HT-29 (cell line): ENCODE measurements around the gene SEBOX. TPM values are rescaled to one million over a fixed set of nuclear protein-coding genes. Genes with fewer than 3 reads are reported as not detected.
A peak's percentile ranks its signal among the peaks of the same experiment; 100 is the strongest.

Source experiments
- DNase-seq: peaks from one replicate; pipeline ENCODE4 v3.0.0-alpha.2; 2015; ENCODE audit warnings: low spot score
- total RNA-seq: library from RNA; depleted of rRNA; stranded (reverse); fragments of >200 nt; shearing (Covaris generic); gene quantifications from 2 replicates; pipeline ENCODE4 v1.2.3, GENCODE V29; 2014

The SEBOX gene
- total RNA-seq, 1 experiment from 2014 or later: not detected

DNA sequence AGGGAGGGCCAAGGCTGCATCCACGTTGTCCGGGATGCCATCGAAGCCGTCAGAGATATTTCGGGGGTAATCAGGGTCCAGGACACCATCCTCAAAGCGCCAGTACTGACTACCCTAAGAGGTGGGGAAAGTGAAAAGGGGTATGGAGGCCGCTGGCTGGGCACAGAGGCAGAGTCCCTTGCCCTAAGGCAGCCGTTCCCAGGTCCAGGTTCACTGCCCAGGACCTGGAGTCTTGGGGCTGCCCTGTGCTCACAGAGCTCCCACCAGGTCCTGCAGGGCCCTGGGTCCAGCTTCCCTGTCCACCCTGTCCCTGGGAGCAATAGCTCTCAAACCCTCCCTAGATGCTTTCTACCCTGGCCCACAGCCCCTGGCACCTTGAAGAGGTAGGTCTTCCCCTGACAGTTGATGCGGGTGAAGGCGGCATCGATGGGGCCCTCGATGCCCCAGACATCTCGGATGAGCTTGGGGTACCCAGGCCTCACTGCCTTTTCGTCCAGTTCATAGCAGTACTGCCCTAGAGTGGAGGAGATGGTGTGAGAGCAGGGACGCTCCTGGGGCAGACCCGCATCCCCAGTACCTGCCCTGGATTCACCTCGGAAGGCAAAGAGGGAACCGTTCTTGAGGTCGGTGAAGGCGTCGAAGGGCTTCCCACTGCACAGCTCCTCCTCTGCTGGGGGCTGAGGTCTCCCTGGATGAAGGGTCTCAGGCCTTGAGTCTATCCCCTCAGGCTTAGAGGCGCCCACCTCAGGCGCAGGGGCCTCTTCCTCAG lies 4.1 kb upstream of the SEBOX start:
- no peak for DNase-seq

DNA sequence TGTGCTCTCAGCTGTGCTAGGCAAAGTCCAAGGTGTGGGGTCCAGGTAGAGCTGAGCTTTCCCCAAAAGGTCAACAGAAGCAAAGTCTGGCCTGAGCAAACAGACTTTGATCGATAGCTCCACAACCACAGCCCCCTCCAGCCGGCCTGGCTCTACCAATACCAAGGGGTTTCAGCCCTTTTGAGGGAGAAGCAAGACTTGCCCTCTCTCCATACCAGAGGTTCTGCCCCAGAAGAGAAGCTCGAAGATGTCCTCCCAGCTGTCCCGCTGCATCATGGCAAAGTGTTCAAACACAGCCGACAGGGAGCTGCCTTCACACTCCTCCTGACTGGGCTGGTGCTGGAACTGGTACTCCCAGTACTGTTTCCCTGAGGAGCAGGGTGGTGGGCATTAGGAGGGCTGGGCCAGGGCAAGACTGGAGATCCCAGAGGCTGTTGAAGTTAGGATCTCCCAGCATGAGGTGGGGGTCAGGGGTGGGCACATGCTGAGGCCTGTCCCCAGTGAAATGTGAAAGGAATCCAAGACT lies 3.4 kb upstream of the SEBOX start:
- DNase-seq: no peak

DNA sequence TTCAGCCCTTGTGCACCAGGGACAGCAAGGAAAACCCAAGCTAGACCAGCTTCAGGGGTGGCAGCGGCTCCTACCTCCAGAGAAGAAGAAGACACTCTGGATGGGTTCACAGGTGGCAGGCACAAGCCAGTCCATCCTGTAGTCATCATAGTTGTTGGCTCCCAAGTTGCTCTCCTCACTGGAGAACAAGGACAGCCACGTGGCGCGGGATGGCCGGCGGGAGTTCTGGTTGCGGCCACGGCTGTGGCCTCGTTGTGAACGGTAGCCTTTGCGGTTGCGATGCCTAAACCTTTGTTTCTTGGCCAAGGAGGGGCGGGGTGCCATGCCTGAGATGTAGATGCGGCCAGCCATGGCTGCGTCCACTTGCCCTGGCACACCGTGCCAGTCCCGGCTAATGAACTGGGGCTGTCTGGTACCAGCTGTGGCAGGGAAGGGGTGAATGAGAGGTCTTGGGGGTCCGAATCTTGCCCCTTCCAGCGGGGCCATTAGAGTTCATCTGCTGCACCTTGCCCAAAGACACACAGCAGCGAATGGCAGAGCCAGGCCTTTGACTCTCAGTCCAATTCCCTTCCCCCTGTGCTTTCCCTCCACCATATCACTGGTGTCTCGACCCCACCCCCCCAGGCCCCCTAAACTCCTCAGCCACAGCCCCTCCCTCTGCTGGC lies 2.8 kb upstream of the SEBOX start:
- DNase-seq: no peak

DNA sequence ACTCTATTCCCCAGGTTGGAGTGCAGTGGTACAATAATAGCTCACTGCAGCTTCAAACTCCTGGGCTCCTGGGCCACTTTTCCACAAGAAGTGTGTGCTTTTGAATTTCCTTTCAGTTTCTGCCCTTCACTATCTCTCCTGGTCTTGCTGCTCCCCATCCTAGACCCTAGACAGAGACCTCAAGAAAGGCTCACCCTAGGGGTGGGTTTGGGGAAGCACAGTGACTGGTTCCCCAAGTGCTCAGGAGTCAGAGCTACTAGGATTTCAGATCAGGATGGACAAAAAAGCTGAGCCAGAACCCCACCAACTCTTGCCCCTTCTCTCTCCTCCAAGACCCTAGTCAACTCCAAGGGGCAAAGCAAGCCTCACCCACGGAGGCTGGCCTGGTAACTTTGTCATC lies 1.6 kb upstream of the SEBOX start:
- no peak for DNase-seq

DNA sequence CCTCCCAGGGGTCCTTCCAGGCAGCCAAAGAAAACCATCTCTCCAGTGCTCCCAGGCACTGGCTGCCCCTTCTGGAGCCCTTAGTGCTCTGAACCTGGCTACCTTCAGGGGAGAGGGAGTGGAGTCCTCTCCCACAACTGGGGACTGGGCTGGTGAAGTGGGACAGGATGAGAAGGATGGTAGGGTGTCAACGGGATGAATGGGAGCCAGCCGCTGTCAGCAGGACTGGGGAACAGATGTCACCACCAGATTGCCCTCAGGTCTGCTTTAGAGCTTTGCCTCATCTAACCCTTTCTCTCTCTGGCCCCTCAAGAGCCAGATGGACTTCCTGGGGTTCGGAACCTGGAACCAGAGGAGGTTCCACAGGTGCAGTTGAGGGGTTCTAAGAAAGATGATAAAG lies 488 bp upstream of the SEBOX start:
- no peak for DNase-seq

DNA sequence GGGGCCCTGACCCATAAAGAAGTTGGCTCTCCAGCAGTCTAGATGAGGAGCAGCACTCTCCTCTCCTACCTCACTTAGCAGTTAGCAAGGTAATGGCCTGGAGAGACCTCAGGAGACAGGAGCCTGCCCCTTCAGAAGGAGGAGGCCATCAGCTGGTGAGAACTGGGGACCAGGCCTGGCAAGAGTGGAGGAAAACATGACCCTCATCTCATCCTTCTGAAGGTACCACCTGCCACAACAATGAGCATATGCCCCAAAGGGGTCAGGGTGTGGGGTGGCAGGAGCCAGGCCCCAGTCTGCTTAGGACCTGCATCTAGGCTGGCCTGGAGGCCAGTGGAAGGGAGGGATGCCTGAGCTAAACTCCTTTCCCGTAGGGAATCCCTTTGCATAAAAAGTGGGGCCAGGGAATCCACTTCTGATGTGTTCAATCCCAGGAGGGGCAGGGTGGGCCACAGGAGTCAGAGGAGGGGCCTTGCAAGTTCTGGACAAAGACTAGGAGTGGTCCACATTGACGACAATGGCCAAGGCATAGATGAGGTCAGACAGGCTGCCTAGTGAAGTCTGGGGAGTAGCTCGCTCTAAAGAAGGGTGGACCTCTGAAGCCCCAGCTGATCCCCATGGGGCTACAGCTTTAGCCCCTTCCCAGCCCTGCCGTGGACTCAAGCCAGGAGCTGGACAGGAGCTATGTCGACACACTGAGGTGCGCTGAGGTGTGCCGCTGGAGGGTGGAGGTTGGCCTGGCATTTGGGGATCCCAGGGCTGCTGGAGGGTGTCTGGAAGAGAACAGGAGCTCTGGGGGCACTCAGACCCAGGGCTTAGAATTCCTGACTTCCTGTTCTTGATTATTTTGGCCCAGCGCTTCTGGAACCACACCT lies 986 bp downstream of the SEBOX start:
- no peak for DNase-seq

DNA sequence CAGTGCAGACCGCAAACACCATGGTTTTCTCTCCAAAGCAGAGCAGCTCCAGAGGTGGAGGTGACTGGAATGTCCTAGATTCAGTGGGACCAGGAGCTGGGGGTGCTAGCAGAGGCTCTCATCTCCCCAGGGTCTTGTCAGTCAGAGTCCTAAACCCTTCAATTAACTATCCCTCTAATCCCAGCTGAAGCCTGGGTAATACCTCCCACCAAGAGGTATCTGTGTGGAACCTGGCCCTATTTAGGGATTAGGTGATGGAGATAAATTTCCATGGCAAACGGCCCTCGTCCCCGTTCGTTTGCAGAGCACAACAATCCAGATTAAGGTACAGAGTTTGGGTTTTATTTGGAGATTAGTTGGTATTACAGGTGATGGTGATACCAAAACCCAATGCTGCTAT lies 1.8 kb downstream of the SEBOX start:
- no peak for DNase-seq

DNA sequence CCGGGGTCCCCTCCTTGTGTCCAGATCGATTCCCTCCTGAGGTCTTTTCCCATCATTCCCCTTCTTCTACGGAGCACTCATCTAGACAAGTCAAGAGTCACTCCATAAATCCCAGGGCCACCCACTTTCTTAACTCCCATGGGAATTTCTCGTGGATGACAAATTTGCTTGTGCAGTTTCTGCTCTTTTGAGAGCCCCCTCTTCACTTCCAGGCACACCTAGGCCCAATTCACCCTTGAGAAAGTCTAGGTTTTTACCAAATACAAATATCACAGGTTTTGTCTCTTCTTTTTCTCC lies 7.2 kb downstream of the SEBOX start:
- no peak for DNase-seq

DNA sequence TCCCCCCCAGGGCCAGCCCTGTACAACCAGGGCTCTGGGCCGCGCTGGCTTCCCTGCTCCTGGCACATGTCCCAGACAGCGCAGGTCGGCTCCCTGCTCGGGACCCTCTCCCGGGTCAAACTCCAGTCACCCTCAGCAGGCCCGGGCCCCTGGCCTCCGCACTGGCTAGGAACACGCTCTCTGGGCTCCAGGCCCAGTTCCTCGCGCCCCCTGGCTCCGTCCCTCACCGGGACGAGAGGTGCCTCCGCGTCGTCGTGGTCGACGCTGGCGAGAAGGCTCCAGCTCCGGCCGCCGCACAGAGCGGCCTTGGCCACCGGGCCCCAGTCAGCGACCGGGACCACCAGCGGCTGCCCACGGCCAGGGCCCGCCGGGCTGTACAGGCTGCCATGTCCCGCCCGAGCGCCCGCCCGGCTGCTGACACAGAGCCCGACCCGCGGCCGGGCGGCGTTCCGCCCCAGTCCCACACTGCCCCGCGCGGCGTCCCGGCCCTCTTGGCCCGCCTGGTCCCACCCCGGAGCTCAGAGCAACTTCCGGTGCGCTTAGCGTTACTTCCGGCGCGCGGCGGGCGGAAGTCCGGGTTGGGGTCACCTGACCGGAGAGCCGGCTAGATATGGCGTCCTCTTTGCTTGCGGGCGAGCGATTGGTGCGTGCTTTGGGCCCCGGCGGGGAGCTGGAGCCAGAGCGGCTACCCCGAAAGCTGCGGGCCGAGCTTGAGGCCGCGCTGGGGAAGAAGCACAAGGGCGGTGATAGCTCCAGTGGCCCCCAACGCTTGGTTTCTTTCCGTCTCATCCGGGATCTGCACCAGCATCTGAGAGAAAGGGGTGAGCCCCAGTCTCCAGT lies 7.7 kb downstream of the SEBOX start, which contains the start of gene POLDIP2:
TSS of gene POLDIP2 (minus strand) at position 467 of the 840 bp plus-strand sequence. CDS start at position 388, 79 bp downstream.
- DNase-seq: peak; percentile 92

DNA sequence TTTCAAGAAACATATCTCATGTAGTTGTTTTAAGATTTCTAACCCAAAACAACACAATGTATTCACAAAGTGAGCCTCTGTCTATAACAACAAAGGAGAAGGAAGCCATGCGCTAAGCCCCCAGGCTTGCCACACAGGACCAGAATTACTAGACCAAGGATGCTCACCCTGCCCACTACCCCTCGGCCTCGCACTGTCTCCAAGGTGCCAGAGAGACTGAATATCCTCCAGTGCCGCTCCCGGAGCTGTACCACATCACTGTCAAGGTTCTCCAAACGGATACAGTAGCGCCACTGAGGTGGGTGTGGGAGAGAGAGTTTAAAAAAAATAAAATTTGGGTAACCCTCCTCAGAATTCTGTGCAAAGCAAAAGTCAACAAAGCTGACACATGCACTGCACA lies 14.7 kb downstream of the SEBOX start:
- DNase-seq: no peak

DNA sequence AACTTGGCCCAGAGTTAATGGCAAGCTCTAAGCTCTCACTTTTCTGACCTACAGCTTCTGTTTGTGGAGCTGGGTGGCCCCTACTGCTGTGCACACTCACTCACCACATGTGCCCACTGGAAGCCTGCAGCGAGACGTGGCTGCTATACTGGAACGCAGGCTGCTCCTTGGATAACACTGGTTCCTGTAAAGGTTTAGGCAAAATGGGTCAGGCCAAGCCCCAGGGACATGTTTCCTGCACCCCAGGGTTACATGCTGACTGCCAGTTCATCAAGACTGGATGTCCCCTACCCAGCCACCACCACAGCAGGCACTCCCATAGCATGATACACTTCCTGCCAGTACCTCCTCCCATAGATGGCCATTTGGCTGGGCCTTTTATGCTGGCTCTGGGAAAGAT lies 16.0 kb downstream of the SEBOX start:
- no peak for DNase-seq

DNA sequence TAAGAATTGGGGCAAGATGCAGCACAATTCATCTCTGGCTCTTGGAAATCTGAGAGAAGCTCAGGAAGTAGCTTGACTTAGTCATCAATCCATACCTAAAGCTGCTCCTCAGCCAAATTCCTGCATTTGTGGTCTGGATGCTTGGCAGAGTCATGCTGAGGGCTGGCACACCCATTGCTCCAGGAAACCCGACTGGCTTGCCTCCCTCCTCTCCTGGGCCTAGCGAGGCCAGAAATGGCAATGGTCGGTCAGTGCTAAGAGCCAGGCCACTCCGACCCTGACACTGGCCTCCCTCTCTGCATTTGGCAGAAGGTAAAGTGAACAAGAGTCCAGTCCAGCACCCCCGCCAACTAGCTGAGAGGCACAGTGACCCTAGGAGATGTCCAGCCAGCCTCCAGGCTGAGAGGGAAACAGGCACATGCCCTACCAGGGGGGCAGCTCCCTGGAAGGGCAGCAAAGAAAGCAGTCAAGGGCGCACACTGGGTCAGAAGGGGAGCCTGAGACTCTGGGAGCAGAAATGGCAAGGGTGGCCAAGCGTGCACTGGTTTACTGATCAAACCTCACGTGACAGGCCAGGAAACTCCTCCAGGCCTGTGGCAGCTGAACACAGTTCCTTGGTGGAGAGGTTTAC lies 17.6 kb downstream of the SEBOX start:
- DNase-seq: no peak

DNA sequence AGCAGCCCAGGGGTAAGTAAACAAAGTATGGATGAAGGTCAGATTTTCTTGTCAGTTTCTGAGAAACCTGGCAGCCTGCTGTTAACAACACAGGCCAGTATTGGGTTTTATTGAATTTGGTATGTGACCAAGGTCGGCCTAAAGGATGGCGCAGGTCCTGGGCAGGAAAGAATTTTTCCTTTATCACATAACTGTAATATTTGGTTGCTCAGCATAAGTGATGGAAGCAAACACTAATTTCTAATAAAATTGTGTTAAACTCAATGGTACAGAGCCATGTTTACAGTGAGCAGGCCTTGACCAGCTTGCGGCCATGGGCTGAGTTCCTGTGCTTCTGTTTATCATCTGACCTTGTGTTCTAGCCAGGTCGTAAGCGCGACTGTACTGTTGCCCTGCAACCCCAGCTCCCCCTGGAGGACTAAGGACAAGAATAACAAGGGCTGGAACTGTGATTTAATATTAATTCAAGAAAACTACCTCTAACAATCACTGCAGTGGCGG lies 18.2 kb downstream of the SEBOX start:
- DNase-seq: peak; percentile 40

DNA sequence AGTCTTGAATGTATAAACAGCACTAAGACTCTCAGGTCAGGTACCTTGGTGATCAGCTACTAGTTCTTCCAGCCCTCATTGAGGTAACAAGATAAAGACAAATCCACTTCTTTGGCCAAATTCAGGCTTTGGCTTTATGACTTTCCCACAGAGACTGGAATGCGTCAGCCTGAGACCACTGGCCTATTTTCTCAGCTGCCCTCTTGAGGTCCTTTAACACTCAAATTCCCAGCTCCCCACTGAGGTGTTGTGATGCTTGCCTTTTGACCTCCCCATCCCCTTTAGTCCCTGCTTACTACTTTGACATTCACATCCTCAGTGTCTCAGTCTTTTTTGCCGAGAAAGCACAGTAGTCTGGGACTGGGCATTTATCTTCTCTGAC lies 18.8 kb downstream of the SEBOX start:
- no peak for DNase-seq

DNA sequence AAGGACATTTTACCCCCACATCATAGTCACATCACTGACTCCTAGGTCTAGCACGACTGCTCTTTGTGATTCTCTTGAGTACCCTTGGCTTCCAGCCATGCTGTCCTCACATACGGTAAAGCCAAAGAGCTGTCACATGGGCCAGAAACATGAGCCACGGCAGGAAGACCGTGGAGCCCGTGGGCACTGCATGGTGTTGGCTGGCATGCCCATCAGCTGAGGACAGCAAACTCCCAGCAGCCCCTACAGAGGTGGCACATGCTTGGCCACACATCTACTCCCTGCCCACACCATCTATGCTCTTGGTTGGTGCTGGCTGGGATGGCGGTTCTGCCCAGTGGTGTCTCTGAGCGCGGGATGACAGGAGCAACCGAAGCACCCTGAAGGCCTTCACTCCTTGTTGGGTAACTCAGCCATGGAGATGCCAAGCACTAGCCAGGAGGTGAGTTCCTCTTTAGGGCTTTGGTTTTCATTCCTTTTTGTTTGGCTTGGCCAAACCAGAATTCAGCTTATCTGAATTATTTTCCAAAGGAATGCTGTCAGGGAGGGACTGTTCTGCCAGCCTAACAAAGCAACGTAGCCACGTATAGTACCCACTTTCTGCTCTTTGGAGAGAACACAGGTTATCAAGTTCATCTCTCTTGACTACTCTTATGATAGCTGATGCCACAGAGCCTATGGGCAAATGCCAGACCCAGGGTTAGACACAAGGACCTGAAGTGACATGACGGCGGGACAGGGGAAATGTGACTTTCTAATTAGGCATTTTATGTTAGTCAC lies 19.4 kb downstream of the SEBOX start:
- DNase-seq: no peak

DNA sequence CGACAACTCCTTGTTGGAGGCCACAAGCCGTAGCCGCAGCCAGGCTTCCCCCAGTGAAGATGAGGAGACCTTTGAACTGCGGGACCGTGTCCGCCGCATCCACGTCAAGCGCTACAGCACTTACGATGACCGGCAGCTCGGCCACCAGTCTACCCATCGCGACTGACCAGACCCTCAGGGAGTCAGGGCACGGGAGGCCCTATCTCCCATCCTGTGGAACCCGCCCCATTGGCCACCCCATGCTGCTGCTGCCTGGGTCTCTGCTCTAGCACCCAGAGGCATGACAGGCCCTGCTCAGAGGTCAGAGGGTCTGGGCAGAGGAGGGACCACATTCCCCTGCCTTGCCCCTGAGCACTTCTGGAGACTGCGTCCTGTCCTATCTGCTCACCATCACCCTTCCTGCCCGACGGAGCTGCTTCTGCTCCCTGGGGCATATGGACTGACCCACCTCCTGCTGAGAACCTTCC lies 20.5 kb downstream of the SEBOX start:
- DNase-seq: no peak

DNA sequence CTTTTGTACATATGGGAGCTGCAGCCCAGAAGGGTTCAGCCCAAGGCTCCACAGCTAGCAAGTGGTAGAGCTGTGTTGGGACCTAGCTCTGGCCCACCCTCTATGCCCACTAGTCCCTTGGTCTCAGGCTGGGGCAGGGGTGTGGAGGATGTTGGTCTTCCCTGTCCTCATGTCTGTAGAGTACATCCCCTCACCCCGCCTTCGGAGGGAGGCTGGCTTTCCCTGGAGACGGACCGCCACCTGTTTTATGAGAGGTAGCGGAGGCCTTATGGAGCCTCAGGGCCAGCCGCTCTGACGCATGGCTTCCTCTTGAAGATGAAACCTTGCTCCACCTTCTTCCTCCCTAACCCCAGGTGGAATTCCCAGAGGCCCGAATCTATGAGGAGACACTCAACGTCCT lies 21.0 kb downstream of the SEBOX start:
- DNase-seq: no peak

DNA sequence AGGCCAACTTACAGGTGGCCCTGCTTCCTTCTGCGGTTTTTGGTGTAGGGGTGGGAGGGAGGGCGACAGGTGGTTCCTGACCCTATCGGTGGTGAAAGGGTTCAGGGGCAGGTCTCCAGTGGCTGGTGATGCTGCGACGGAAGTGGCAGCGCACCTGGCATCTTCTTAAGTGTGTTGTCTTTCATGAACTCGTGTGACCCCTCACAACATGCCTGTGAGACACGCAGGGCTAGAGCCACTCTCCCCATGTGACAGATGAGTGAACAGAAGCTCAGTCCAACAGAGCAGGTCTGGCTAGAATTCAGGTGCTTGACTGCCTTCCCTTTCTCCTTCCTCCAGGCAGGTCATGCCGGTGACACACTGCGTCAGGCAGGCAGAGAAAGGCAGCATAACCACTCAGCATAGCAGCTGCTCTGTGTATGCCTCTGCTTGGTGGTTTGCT lies 21.5 kb downstream of the SEBOX start:
- DNase-seq: no peak

DNA sequence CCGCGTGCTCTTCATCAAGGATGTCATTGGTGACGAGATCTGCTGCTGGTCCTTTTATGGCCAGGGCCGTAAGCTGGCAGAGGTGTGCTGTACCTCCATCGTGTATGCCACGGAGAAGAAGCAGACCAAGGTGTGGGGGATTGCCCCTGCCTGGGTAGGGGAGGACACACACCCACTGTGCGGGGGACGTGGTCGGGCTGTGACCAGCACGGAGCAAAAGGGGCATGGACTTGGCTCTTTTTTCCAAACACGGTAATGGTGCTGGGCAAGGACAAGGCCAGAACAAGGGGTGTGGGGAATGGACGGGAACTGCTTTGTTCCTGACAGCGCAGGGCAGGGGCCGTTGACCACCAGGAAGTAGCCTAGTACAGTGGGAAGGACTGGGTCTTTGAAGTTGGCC lies 22.7 kb downstream of the SEBOX start:
- DNase-seq: no peak

DNA sequence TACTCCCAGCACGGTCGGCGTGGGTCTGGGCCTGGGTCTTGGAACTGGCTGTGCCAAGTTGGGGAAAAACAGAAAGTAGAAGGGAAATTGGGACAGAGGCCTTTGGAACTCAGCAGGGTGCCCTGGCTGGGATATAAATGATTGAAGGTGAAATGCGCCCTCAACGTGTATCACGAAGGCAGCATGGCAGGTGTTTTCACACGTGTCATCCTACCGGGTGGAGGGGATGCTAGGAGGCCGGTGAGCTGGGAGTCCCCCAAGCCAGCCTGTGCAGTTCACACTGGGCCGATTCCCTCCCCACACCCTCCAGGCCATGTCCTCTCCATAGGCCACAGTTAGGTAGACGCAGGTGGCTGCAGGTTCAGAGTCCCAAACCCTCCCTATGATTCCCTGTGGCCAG lies 23.5 kb downstream of the SEBOX start:
- no peak for DNase-seq
